KBM-7 (cell line): Measurements from ENCODE around the gene SMIM20.
A peak's percentile ranks its signal among the peaks of the same experiment; 100 is the strongest.
"Not testable (repeated sequence)": the region's sequence is repeated elsewhere in the genome, so short reads cannot be mapped to it uniquely, and the experiment has no call there.

ENCODE experiments used
- DNase-seq: peaks from one replicate; pipeline ENCODE4 v3.0.0-alpha.2; 2015
- in situ Hi-C: fragments of 300-500 bp; cut with MboI; formaldehyde crosslinking; loops from 2 replicates; pipeline ENCODE4 v1.14.3; 2020; ENCODE audit warnings: low sequenced_read_pairs, low pct_unique_long_range_greater_than_20kb, mixed read lengths

Gene SMIM20

DNA sequence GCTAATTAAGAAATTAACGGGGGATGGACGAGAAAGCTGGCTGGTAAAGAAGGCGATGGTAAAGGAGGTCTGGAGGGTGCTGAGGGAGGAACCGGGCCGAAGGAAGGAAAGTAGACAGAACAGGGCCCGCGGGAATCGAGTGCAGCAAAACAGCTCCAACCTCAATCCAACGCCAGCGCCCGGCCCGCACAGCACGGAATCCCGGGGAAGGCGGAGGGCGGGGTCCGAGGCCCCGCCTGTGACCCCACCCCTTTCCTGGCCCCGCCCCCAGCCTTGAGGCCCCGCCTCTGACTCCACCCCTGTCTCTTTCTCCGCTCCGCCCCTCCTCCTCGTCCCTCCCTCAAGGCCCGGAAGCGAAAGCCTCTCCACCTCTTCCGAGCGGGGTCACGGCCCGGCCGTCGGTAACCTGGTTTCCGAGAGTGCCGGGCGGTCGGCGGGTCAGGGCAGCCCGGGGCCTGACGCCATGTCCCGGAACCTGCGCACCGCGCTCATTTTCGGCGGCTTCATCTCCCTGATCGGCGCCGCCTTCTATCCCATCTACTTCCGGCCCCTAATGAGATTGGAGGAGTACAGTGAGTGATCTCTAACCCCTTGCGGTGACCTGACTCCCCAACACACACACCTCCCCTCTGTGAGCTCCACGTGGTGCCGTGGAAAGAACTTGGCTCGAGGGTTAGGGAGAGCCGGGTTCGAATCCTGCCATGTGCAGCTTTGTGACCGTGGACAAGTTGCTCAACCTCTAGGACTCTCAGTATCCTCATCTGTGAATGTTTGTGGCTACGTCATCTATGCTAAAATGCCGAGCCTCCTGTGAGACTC, at the start of gene SMIM20:
Gene SMIM20, plus strand, starts transcription at position 370 of the 819 bp plus-strand sequence. Its CDS starts 94 bp downstream, at position 464.
- DNase-seq = peak; percentile 87
- in situ Hi-C loops = no loop called here

DNA sequence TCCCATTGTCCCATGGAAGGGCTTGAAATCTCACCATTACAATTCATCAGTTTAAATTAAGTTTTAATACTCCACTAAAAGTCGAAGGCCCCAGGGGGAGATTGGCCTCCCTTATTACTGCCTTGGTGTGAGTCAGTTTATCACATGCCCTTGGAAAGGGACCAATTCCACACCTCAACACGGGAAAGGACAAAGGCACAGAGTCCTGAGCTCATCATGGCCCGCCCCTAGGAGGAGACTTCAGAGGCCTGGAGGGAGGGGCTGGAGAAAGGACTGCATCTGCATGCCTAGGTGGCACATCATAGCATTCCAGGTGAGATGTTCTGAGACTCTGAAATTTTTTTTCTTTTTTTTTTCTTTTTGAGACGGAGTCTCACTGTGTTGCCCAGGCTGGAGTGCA, 48.4 kb upstream of the SMIM20 start:
- DNase-seq = no peak
- in situ Hi-C loops = no loop called here

- in situ Hi-C loops, DNase-seq: not testable (repeated sequence)
Observed at GRCh38 chr4:25866401-25866800, 47.6 kb upstream of the SMIM20 start.

DNA sequence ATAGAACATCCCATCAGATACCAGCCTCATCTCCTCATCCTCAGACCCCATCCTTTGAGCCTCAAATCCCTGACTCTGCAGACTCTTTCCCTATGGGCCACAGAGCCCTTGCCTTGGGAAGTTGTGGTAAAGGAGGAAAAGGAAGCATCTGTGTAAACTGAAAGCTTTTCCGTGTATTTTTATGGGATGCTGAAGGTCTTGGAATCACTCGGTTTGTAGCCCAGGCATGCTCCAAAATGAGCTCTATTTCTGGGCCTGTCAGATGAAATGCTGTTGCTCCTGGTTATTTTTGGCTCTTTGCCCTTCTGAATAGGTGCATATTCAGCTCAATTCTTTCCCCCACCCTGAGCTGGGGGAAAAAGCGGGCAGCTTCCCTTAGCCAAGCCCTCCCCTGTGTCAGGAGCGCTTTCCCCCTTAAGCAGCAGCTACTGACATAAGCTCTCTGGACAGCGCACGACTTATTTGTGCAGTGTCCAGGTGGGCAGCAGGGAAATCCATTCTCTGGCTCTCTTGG, 46.2 kb upstream of the SMIM20 start:
- no peak for DNase-seq
- in situ Hi-C loops = no loop called here

DNA sequence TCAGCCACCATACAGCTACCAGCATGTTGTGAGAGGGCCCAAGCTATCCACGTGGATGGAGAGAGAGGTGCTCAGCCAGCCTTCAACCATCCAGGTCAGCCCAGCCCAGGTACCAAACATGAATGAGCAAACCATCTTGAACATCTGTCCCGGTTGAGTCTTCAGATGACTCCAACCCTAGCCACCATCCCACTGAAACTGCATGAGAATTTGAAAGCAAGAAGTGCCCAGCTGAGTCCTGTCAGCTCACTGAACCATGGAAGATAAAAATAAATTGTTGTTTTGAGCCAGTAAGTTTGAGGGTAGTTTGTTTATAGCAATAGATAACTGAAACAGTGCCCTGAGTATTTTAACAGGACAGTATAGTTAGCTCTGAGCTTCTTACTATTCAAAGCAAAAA, 43.9 kb upstream of the SMIM20 start:
- no peak for DNase-seq
- in situ Hi-C loops = no loop called here

DNA sequence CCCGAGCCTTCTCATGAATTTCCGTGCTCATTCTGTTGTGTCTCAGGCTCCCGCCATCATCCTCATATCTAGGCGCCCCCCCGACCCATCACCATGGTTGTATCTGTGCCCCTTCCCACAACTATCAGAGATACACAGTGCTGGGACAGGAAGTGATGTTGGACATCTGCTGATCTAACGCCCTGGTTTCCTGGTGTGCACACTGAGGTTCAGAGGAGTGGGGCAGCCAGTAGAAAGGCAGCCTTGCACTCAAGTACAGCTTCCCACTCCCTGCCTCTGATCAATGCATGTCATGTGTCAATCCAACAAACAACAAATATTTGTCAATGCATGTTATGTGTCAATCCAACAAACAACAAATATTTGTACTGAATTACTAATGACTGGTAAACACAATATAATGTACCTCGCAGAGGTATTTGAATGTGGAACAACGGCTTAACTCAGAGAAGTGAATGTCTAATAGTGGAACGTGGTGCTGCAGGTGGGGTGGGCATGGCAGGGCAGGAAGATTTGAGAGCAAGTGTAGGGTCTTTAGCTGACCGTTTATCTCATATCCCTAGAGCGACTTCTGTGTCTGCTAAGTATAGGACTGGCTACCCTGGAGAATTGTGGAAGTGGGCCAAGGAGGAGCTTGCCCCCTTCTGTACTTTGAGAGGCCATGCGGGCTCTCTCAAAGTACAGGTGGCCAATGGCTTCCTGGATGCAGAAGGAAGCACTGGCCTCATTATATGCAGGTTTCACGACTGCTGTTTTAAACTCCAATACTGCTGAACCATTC, 41.0 kb upstream of the SMIM20 start:
- in situ Hi-C loops = no loop called here
- DNase-seq = no peak

GRCh38 chr4:25873632-25874129, 40.3 kb upstream of the SMIM20 start:
- in situ Hi-C loops = no loop called here
- DNase-seq = no peak

GRCh38 chr4:25874655-25875054, 39.4 kb upstream of the SMIM20 start:
- no peak for DNase-seq
- in situ Hi-C loops = no loop called here

GRCh38 chr4:25875281-25875745, 38.7 kb upstream of the SMIM20 start:
- in situ Hi-C loops = no loop called here
- DNase-seq = no peak

- in situ Hi-C loops = no loop called here
- no peak for DNase-seq
Observed at GRCh38 chr4:25878676-25879075, 35.3 kb upstream of the SMIM20 start.

- no peak for DNase-seq
- in situ Hi-C loops = no loop called here
Observed at GRCh38 chr4:25879091-25879584, 34.9 kb upstream of the SMIM20 start.

- DNase-seq = no peak
- in situ Hi-C loops = no loop called here
Observed at GRCh38 chr4:25879587-25879986, 34.4 kb upstream of the SMIM20 start.

- no peak for DNase-seq
- in situ Hi-C loops = no loop called here
Observed at GRCh38 chr4:25879991-25880651, 33.9 kb upstream of the SMIM20 start.

DNA sequence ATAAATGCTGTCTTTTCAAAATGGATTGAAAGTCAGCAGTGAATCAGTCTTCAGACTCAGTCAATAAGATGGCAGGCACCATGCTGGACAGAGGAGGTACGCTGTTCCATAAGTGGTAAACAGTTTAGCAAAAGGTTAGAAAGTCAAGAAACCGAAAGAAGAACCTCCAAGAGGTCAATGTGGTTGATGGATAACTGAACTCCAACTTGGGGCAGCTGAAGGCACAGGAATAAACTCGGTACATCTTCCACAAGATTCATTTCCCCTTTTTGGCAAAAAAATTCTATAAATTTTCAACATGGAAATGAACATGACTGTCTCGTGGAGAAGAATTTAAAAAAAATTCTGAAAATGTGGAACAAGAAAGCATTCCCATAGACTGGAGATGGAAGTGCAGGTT, 32.8 kb upstream of the SMIM20 start:
- no peak for DNase-seq
- in situ Hi-C loops = no loop called here

DNA sequence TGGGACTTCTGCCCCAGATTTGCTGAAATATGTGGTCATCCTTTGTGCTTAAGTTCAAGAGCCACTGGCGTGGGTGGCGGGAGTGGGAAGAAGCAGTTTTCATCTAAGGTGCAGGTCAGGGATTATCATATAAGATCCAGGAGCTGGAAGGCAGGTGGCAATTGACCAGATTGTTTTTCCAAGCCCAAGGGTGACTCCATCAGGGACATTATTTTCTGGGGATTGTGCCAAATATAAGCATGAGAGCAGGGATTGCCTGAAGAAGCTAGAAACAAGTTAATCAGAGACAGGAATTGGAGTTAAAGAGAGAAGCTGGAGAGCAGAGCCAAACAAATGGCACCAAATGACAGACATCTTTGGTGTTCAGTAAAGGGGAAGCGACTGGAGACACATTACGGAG, 31.8 kb upstream of the SMIM20 start:
- in situ Hi-C loops = no loop called here
- DNase-seq = no peak

DNA sequence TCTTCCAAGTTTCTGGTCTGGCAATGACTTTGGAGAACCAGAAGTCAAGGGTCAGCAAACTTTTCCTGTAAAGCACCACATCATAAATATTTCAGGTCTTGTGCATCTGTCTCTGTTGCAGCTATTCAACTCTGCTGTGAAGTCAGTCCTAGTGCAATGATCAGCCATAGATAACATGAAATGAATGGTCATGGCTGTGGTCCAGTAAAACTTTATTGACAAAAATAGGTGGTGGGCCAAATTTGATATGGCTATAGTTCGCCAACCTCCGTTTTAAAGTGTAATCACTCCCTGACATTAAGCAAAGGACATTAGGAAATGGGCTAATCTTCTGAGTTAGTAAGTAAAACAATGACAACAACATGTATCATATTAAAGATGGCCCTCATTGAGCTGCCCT, 30.5 kb upstream of the SMIM20 start:
- DNase-seq = no peak
- in situ Hi-C loops = no loop called here

GRCh38 chr4:25884031-25884782, 29.8 kb upstream of the SMIM20 start:
- DNase-seq = no peak

GRCh38 chr4:25888781-25889180, 25.2 kb upstream of the SMIM20 start:
- DNase-seq = no peak
- in situ Hi-C loops = no loop called here

More at GRCh38 chr4:25884031-25884782, 29.8 kb upstream of the SMIM20 start:
- in situ Hi-C loops = no loop called here
